Measurements from ENCODE around the gene TELO2.

GRCh38 chr16:1443403-1443973 lies 49.7 kb upstream of the TELO2 start:
- TF ChIP-seq CTCF (IDR thresholded peaks at IDR 0.05) (no peak), EP300 (IDR thresholded peaks at IDR 0.05) (no peak), POLR2A (IDR thresholded peaks at IDR 0.05) (no peak)
